PC-9 (cell line): Measurements from ENCODE around the gene MPP2.

Experiments used
- EZH2 ChIP-seq: fragments of 200-600 bp; sonication (generic); IDR thresholded peaks from 2 replicates; pipeline ENCODE4 v1.8.0; 2017; ENCODE audit warnings: antibody characterized with exemption, low read depth
- TF ChIP-seq, protein P1 (sequence below): fragments of 200-600 bp; sonication (generic); conservative IDR thresholded peaks from 2 replicates; pipeline ENCODE4 v1.6.1; 2017; ENCODE audit warnings: mixed run types, antibody characterized with exemption, mild to moderate bottlenecking, moderate library complexity

DNA sequence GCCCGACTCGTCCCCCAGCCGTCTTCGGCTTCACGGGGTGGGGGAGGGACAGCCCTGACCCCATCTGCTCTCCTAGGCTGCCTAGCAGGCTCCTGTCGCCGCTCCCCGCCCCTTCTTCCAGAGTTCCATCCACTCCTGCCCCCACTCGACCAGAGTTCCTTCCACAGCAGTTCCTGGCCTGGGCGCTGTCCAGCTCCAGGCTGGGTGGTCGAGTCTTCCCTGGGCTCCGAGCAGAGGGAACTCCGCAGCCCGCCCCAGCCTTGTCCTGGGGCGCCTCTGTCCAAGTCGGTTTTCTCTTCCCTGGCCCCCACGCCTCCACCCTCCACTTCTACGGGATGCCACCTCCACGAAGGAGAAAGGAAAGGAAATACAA is 45.0 kb upstream of the MPP2 start:
- TF ChIP-seq, protein P1, sequence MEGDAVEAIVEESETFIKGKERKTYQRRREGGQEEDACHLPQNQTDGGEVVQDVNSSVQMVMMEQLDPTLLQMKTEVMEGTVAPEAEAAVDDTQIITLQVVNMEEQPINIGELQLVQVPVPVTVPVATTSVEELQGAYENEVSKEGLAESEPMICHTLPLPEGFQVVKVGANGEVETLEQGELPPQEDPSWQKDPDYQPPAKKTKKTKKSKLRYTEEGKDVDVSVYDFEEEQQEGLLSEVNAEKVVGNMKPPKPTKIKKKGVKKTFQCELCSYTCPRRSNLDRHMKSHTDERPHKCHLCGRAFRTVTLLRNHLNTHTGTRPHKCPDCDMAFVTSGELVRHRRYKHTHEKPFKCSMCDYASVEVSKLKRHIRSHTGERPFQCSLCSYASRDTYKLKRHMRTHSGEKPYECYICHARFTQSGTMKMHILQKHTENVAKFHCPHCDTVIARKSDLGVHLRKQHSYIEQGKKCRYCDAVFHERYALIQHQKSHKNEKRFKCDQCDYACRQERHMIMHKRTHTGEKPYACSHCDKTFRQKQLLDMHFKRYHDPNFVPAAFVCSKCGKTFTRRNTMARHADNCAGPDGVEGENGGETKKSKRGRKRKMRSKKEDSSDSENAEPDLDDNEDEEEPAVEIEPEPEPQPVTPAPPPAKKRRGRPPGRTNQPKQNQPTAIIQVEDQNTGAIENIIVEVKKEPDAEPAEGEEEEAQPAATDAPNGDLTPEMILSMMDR: no peak
- TF ChIP-seq EZH2: no peak
